Upper lobe of left lung (tissue), 4 donors: ENCODE results near the gene ZBTB8A.

Experiments
- CTCF ChIP-seq, 6 experiments: fragments of 450-650 bp in 4 of 6; fragments of 200-600 bp in 2 of 6; sonication (generic) in 2 of 6; IDR thresholded peaks; one replicate each; pipeline ENCODE4 v1.5.1; 2016 to 2019; ENCODE audit warnings: antibody characterized with exemption in 6 of 6
- EP300 ChIP-seq, 4 donors: sonication (generic); formaldehyde crosslinking; IDR thresholded peaks; one replicate each; pipeline ENCODE4 v1.5.1; 2017; ENCODE audit warnings: antibody characterized with exemption in 4 of 4, control low read depth in 2 of 4
- POLR2AphosphoS5 ChIP-seq, 2 donors: sonication (generic); formaldehyde crosslinking; IDR thresholded peaks; one replicate each; pipeline ENCODE4 v1.5.1; 2017; ENCODE audit warnings: antibody characterized with exemption in 2 of 2

GRCh38 chr1:32650752-32651460 is 111.7 kb downstream of the ZBTB8A start, which contains the start of gene RBBP4:
- TF ChIP-seq POLR2AphosphoS5 (IDR thresholded peaks at IDR 0.05), result peak; percentile 83 to 94
- TF ChIP-seq EP300 (IDR thresholded peaks at IDR 0.05), result no peak
- peak in 5 of 6 experiments; percentile 13 to 44 (median 27) for TF ChIP-seq CTCF (IDR thresholded peaks at IDR 0.05)
